Stimulated activated memory B cell treated with anti-CD40 and anti-IgM and Interleukin-4, amounts not matched to agents 10 μg/mL and 1 μg/mL and 100 μg/mL, for 72 hours (primary cell): ENCODE results near the gene WDR46.
"Not testable (repeated sequence)": the region's sequence is repeated elsewhere in the genome, so short reads cannot be mapped to it uniquely, and the experiment has no call there.

Experiments
- ATAC-seq: fragments of 150-1000 bp; cut with Tn5 transposase; 2 replicates; pipeline ENCODE4 v1.10.0; 2021
- H3K27ac Mint-ChIP-seq: one replicate; pipeline ENCODE4 v1.8.0; 2022; ENCODE audit warnings: mild to moderate bottlenecking, mixed read lengths
- H3K27me3 Mint-ChIP-seq: one replicate; pipeline ENCODE4 v1.8.0; 2022; ENCODE audit warnings: mixed read lengths
- H3K36me3 Mint-ChIP-seq: one replicate; pipeline ENCODE4 v1.8.0; 2022; ENCODE audit warnings: mixed read lengths
- H3K4me1 Mint-ChIP-seq: one replicate; pipeline ENCODE4 v1.8.0; 2022; ENCODE audit warnings: mixed read lengths
- H3K4me3 Mint-ChIP-seq: one replicate; pipeline ENCODE4 v1.8.0; 2022; ENCODE audit warnings: mild to moderate bottlenecking, moderate library complexity, mixed read lengths
- H3K9me3 Mint-ChIP-seq: one replicate; pipeline ENCODE4 v1.8.0; 2022; ENCODE audit warnings: mixed read lengths

The WDR46 gene

GRCh38 chr6:33279971-33280511, 9.0 kb downstream of the WDR46 start:
- no peaks in the 10 kb centered on the region for H3K9me3 Mint-ChIP-seq
- ATAC-seq = no peak
- no peaks in the 10 kb centered on the region for H3K27me3 Mint-ChIP-seq
- H3K36me3 Mint-ChIP-seq = peaks cover 32% of the 10 kb centered on the region
- H3K4me3 Mint-ChIP-seq = no peak overlapping the region
- H3K4me1 Mint-ChIP-seq = peaks cover 62% of the 10 kb centered on the region
- peak overlapping the region; percentile 60 for H3K27ac Mint-ChIP-seq

- Mint-ChIP-seq H3K27ac (peak overlapping the region; percentile 24), H3K9me3 (no peaks in the 10 kb centered on the region), H3K36me3 (peaks cover 39% of the 10 kb centered on the region), H3K4me3 (no peak overlapping the region), H3K4me1 (peaks cover 69% of the 10 kb centered on the region), H3K27me3 (no peaks in the 10 kb centered on the region)
- ATAC-seq = no peak
Observed at GRCh38 chr6:33279257-33279695, 9.8 kb downstream of the WDR46 start.

- H3K4me3 Mint-ChIP-seq = no peak overlapping the region
- H3K27me3 Mint-ChIP-seq = no peaks in the 10 kb centered on the region
- peaks cover 44% of the 10 kb centered on the region for H3K36me3 Mint-ChIP-seq
Observed at GRCh38 chr6:33278810-33279209, 10.2 kb downstream of the WDR46 start.

GRCh38 chr6:33278392-33278741, 10.7 kb downstream of the WDR46 start:
- Mint-ChIP-seq H3K27me3 (no peaks in the 10 kb centered on the region), H3K4me1 (peaks cover 78% of the 10 kb centered on the region), H3K9me3 (no peaks in the 10 kb centered on the region), H3K27ac (peak overlapping the region; percentile 98), H3K4me3 (peak overlapping the region; percentile 93), H3K36me3 (peaks cover 49% of the 10 kb centered on the region)
- no peak for ATAC-seq

More at GRCh38 chr6:33278810-33279209, 10.2 kb downstream of the WDR46 start:
- H3K27ac Mint-ChIP-seq = peak overlapping the region; percentile 98
- no peaks in the 10 kb centered on the region for H3K9me3 Mint-ChIP-seq
- ATAC-seq = no peak
- peaks cover 74% of the 10 kb centered on the region for H3K4me1 Mint-ChIP-seq

GRCh38 chr6:33277663-33278391, 11.2 kb downstream of the WDR46 start:
- Mint-ChIP-seq H3K36me3 (peaks cover 54% of the 10 kb centered on the region), H3K27ac (peak overlapping the region; percentile 98), H3K4me3 (peak overlapping the region; percentile 93), H3K9me3 (no peaks in the 10 kb centered on the region), H3K27me3 (no peaks in the 10 kb centered on the region), H3K4me1 (peaks cover 84% of the 10 kb centered on the region)
- ATAC-seq = peak; percentile 49

- peaks cover 55% of the 10 kb centered on the region for H3K36me3 Mint-ChIP-seq
- H3K9me3 Mint-ChIP-seq = no peaks in the 10 kb centered on the region
- peaks cover 91% of the 10 kb centered on the region for H3K4me1 Mint-ChIP-seq
Observed at GRCh38 chr6:33276864-33277662, 12.0 kb downstream of the WDR46 start, which contains the start of gene B3GALT4. Gene B3GALT4 (plus strand): TSS chr6:33277123. CDS start chr6:33277420, 297 bp downstream.

GRCh38 chr6:33276581-33276863, 12.5 kb downstream of the WDR46 start:
- H3K9me3 Mint-ChIP-seq = no peaks in the 10 kb centered on the region
- peaks cover 92% of the 10 kb centered on the region for H3K4me1 Mint-ChIP-seq
- H3K27me3 Mint-ChIP-seq = no peaks in the 10 kb centered on the region
- peaks cover 55% of the 10 kb centered on the region for H3K36me3 Mint-ChIP-seq
- no peak for ATAC-seq
- H3K27ac Mint-ChIP-seq = peak overlapping the region; percentile 98
- peak overlapping the region; percentile 93 for H3K4me3 Mint-ChIP-seq

More at GRCh38 chr6:33276864-33277662, 12.0 kb downstream of the WDR46 start, which contains the start of gene B3GALT4:
- Mint-ChIP-seq H3K27me3 (no peaks in the 10 kb centered on the region), H3K27ac (peak within 1 kb of the TSS; percentile 98), H3K4me3 (peak within 1 kb of the TSS; percentile 93)
- peak; percentile 81 for ATAC-seq

- not testable (repeated sequence) for H3K9me3 Mint-ChIP-seq, ATAC-seq, H3K27me3 Mint-ChIP-seq
- Mint-ChIP-seq H3K4me3 (peak overlapping the region; percentile 93), H3K36me3 (peaks cover 55% of the 10 kb centered on the region), H3K4me1 (peaks cover 87% of the 10 kb centered on the region), H3K27ac (peak overlapping the region; percentile 98)
Observed at GRCh38 chr6:33275795-33276580, 13.1 kb downstream of the WDR46 start.

GRCh38 chr6:33273924-33274902, 14.8 kb downstream of the WDR46 start:
- Mint-ChIP-seq H3K27ac (peak overlapping the region; percentile 98), H3K36me3 (peaks cover 65% of the 10 kb centered on the region), H3K4me1 (peaks cover 80% of the 10 kb centered on the region), H3K4me3 (peak overlapping the region; percentile 93), H3K9me3 (no peaks in the 10 kb centered on the region), H3K27me3 (no peaks in the 10 kb centered on the region)
- no peak for ATAC-seq

- no peak for ATAC-seq
- peak overlapping the region; percentile 93 for H3K4me3 Mint-ChIP-seq
- peaks cover 66% of the 10 kb centered on the region for H3K36me3 Mint-ChIP-seq
- H3K4me1 Mint-ChIP-seq = peaks cover 71% of the 10 kb centered on the region
- H3K27ac Mint-ChIP-seq = peak overlapping the region; percentile 98
- no peaks in the 10 kb centered on the region for H3K9me3 Mint-ChIP-seq
- no peaks in the 10 kb centered on the region for H3K27me3 Mint-ChIP-seq
Observed at GRCh38 chr6:33273129-33273923, 15.7 kb downstream of the WDR46 start.

- peak overlapping the region; percentile 93 for H3K4me3 Mint-ChIP-seq
- H3K36me3 Mint-ChIP-seq = peaks cover 73% of the 10 kb centered on the region
- peaks cover 63% of the 10 kb centered on the region for H3K4me1 Mint-ChIP-seq
- peak; percentile 14 for ATAC-seq
- H3K27ac Mint-ChIP-seq = peak overlapping the region; percentile 98
- no peaks in the 10 kb centered on the region for H3K9me3 Mint-ChIP-seq
- no peaks in the 10 kb centered on the region for H3K27me3 Mint-ChIP-seq
Observed at GRCh38 chr6:33272275-33273128, 16.5 kb downstream of the WDR46 start.

GRCh38 chr6:33271468-33272274, 17.4 kb downstream of the WDR46 start, which contains the start of the genes RPS18 and VPS52:
Gene RPS18 (plus strand): TSS chr6:33272075. CDS start chr6:33272120, 45 bp downstream.
Gene VPS52 (minus strand): TSS chr6:33271876. CDS start chr6:33271675, 201 bp downstream.
- peaks cover 79% of the 10 kb centered on the region for H3K36me3 Mint-ChIP-seq
- H3K27me3 Mint-ChIP-seq = no peaks in the 10 kb centered on the region
- peaks cover 58% of the 10 kb centered on the region for H3K4me1 Mint-ChIP-seq
- H3K9me3 Mint-ChIP-seq = no peaks in the 10 kb centered on the region
- ATAC-seq = peak; percentile 95
- peak within 1 kb of the TSS; percentile 93 for H3K4me3 Mint-ChIP-seq
- H3K27ac Mint-ChIP-seq = peak within 1 kb of the TSS; percentile 98
